ENCODE measurements around the gene EFHC1. TPM values are rescaled to one million over a fixed set of nuclear protein-coding genes. Genes with fewer than 3 reads are reported as not detected.

EFHC1 gene
- total RNA-seq, 1 donor, result 21.6 TPM

GRCh38 chr6:52499681-52500236 lies 79.6 kb downstream of the EFHC1 start:
- DNase-seq (ENCODE audit: low read depth), result no peak
- TF ChIP-seq, protein P1, sequence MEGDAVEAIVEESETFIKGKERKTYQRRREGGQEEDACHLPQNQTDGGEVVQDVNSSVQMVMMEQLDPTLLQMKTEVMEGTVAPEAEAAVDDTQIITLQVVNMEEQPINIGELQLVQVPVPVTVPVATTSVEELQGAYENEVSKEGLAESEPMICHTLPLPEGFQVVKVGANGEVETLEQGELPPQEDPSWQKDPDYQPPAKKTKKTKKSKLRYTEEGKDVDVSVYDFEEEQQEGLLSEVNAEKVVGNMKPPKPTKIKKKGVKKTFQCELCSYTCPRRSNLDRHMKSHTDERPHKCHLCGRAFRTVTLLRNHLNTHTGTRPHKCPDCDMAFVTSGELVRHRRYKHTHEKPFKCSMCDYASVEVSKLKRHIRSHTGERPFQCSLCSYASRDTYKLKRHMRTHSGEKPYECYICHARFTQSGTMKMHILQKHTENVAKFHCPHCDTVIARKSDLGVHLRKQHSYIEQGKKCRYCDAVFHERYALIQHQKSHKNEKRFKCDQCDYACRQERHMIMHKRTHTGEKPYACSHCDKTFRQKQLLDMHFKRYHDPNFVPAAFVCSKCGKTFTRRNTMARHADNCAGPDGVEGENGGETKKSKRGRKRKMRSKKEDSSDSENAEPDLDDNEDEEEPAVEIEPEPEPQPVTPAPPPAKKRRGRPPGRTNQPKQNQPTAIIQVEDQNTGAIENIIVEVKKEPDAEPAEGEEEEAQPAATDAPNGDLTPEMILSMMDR (IDR thresholded peaks at IDR 0.05; ENCODE audit: insufficient read depth, low read depth, low read length), result no peak
- H3K4me3 ChIP-seq (ENCODE audit: low read depth, low read length), result no peak overlapping the region

DNA sequence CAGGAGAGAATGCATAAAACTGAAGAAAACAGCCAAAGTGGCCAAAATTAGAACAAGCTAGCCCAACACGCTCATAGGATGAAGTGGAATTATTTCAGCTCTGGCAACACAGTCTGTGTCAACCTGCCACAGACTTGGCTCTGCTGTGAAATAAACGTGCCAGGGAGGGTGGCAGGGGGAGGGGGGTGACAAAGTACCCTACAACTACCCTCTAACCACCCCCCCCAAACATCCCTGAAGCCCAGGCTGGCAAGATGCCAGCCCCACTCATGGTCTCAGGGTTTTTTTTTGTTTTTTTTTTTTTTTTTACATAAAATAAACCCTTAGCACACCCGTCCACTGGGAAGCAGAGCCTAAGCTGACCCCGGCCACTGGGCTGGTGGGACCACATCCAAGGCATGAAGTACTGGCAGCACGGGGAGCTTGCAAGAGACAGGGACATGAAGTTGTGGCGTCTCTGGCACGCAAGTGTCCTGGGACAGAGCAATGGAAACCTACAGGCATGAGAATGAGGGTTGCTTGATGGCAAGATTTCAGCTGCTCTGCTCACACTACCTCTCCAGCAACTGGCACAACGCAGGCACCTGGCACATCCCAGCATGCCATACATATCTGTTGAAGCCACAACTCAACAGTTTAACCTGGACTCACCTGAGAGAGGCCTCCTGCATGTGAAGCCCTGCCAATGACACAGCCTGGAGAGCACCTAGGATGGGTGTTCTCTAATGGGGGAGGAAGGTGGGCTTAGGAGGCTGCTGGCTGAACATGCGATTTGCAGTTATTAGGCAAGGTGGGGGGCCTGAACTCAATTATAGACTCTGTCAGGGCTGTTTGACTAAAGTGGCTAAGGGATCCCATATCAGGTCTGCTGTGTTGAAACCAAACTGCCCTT lies 80.3 kb downstream of the EFHC1 start:
- H3K4me3 ChIP-seq (ENCODE audit: low read depth, low read length), result no peak overlapping the region
- DNase-seq (ENCODE audit: low read depth), result no peak
- TF ChIP-seq, protein P1 (IDR thresholded peaks at IDR 0.05; ENCODE audit: insufficient read depth, low read depth, low read length), result no peak

GRCh38 chr6:52502306-52503029 lies 82.3 kb downstream of the EFHC1 start:
- TF ChIP-seq, protein P1 (IDR thresholded peaks at IDR 0.05; ENCODE audit: insufficient read depth, low read depth, low read length), result no peak
- no peak for DNase-seq (ENCODE audit: low read depth)
- no peak overlapping the region for H3K4me3 ChIP-seq (ENCODE audit: low read depth, low read length)

- no peak overlapping the region for H3K4me3 ChIP-seq (ENCODE audit: low read depth, low read length)
- DNase-seq (ENCODE audit: low read depth), result no peak
- TF ChIP-seq, protein P1 (IDR thresholded peaks at IDR 0.05; ENCODE audit: insufficient read depth, low read depth, low read length), result peak; percentile 9
Observed at GRCh38 chr6:52503323-52503747, 83.2 kb downstream of the EFHC1 start.

DNA sequence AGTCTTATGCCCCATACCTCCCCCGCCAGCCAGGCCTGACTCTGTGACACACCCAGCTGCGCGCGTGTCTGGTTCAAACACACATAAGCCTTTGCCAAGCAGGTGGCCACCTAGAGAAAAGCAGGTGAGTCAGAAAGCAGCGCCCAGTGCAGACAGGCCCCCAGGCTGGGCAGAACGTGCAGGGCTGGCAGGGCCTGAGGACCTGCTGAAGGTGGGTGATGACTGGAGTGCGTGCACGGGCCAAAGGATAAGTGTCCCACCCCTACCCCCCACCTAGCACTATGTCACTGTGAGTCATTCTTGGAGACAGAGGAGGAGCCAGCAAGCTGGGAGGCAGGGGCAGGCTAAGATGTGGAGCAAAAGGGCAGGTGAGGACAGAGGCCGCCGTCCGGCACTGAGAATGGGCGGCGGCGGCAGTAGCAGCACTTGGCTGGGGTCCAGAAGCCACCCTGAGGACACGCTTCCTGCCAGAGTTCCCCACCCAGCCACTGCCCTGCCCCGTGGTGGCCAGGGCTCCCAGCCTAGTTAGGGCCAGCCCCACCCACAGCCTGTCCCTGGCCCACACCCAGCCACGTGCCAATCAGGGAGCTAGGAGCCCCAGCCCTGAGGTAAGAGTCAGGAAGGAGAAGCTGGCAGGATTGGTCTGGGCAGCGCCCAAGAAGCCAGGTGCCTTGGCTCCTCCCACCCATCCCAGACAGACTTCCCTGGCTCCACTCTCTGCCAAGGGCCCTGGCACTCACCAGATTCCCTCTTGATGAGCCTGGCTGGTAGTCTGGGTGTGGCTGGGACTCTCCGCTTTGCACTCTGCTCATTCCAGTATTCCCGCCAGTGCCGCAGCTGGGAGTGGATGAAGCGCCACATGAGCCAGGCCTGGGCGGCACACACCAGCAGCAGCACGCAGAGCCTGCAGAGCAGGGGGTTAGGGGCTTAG lies 84.0 kb downstream of the EFHC1 start:
- peak; percentile 77 for DNase-seq (ENCODE audit: low read depth)
- TF ChIP-seq, protein P1 (IDR thresholded peaks at IDR 0.05; ENCODE audit: insufficient read depth, low read depth, low read length), result no peak
- H3K4me3 ChIP-seq (ENCODE audit: low read depth, low read length), result no peak overlapping the region

GRCh38 chr6:52504782-52505136 lies 84.6 kb downstream of the EFHC1 start:
- no peak for DNase-seq (ENCODE audit: low read depth)
- TF ChIP-seq, protein P1 (IDR thresholded peaks at IDR 0.05; ENCODE audit: insufficient read depth, low read depth, low read length), result no peak

More at GRCh38 chr6:52504782-52505136, 84.6 kb downstream of the EFHC1 start:
- no peak overlapping the region for H3K4me3 ChIP-seq (ENCODE audit: low read depth, low read length)

Data from fibroblast of villous mesenchyme (primary cell).